ENCODE results near the gene ADGRG6.
A peak's percentile ranks its signal among the peaks of the same experiment; 100 is the strongest.

Gene ADGRG6

DNA sequence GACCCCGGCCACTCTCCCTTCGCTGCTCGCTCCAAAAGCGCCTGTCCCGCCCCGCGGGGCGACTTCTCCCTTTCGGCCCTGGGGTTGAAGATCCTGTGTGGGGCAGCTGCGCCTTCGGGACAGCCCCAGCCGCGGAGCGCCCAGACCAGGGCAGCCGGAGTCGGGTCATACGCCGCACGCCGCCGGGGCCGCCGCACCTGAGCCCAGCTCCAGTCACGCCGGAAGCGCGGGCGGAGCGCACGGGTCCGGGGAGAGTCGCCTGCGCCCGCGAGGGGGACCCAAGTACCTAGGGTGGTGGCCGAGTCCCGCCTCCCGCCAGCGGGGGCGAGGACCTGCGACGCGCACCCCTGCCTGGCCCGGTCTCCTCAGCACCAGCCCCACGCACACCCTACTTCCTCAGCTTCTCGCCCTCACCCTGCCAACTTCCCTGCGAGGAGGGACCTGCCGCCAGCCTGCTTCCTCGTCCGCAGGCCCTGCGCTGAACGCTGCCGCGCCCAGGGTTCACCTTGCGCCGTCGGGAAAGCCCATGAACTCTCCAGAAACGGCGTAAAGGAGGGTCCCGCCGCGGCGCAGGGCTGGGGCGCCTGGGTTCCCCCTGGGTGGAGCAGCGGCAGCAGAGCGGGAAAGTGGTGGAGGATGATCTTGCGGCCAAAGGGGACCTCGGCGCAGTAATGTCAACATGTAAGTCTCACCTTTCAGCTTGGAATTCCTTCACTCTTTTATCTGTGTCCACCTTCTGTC lies at the start of gene ADGRG6:
Gene ADGRG6 (plus strand): TSS at position 357 of the 741 bp plus-strand sequence. CDS start 323 bp downstream, at position 680.
- H3K27me3 Mint-ChIP-seq (ENCODE audit: low read depth), result peaks cover 42% of the 10 kb centered on the region
- H3K4me3 Mint-ChIP-seq, result peak within 1 kb of the TSS; percentile 44
- H3K4me1 Mint-ChIP-seq (ENCODE audit: low read depth), result peaks cover 5% of the 10 kb centered on the region
- no peaks in the 10 kb centered on the region for H3K9me3 Mint-ChIP-seq
- H3K36me3 Mint-ChIP-seq (ENCODE audit: low read depth), result no peaks in the 10 kb centered on the region
- H3K27ac Mint-ChIP-seq, result no peak within 1 kb of the TSS

DNA sequence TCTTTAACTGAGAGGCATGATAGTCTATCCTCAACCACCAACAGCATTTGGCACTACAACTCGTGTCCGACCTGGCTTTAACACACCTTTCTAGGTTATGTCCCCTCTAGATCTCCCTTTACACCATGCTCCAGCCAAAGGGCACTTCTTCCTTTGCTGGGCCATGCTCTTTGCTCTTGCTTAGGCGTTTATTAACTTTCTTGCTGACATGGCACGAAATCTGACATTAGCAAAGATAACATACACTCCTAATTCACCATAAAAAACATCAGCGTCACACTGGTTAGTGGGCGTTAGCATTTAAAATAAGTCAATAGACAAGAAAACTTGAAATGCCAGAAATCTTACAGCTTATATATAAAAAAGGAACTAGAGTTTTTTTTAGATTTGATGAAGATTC lies 47.3 kb upstream of the ADGRG6 start:
- no peaks in the 10 kb centered on the region for H3K27me3 Mint-ChIP-seq (ENCODE audit: low read depth)
- H3K36me3 Mint-ChIP-seq (ENCODE audit: low read depth), result no peaks in the 10 kb centered on the region
- H3K4me3 Mint-ChIP-seq, result no peak overlapping the region
- no peak overlapping the region for H3K27ac Mint-ChIP-seq
- no peaks in the 10 kb centered on the region for H3K4me1 Mint-ChIP-seq (ENCODE audit: low read depth)
- no peaks in the 10 kb centered on the region for H3K9me3 Mint-ChIP-seq

DNA sequence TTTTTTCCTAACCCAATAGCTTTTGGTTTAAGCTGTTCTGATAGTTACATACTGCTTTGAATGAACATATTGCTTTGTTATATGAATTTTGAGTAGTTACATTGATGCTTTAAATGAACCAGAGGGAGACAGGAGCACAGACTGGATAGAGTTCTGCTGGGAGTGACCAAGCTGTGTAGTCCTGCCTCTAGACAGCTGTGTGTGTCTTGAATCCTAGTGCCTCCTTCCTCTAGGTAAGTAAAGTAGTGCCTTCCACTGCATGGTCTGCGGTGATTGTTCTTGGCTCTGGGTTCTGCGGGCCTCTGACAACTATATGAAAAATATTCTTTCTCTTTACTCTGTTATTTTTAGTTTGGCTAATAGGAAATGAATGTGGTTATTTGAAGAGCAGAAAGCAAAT lies 46.0 kb upstream of the ADGRG6 start:
- H3K27ac Mint-ChIP-seq, result no peak overlapping the region
- no peaks in the 10 kb centered on the region for H3K4me1 Mint-ChIP-seq (ENCODE audit: low read depth)
- no peak overlapping the region for H3K4me3 Mint-ChIP-seq
- H3K27me3 Mint-ChIP-seq (ENCODE audit: low read depth), result no peaks in the 10 kb centered on the region
- no peaks in the 10 kb centered on the region for H3K9me3 Mint-ChIP-seq
- no peaks in the 10 kb centered on the region for H3K36me3 Mint-ChIP-seq (ENCODE audit: low read depth)

DNA sequence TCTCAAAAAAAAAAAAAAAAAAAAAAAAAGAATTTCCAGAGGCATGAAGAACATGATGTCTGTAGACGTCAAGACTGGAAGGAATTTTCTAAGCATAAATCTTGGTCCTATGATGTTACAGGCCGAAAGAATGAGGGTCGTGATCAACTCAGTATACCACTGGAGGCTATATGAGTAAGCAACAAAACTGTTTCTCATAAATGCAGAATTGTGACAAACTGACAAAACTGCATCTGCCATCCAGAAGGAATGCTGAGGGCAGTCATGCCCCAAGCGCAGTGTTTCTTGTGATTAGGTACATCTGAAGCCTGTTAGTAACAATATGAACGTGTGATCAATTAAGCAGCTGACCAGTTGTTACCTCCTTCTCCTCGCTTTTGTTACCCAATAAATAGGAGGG lies 43.5 kb upstream of the ADGRG6 start:
- H3K27me3 Mint-ChIP-seq (ENCODE audit: low read depth), result no peaks in the 10 kb centered on the region
- no peak overlapping the region for H3K27ac Mint-ChIP-seq
- H3K4me3 Mint-ChIP-seq, result no peak overlapping the region
- no peaks in the 10 kb centered on the region for H3K36me3 Mint-ChIP-seq (ENCODE audit: low read depth)
- no peaks in the 10 kb centered on the region for H3K4me1 Mint-ChIP-seq (ENCODE audit: low read depth)
- no peaks in the 10 kb centered on the region for H3K9me3 Mint-ChIP-seq

DNA sequence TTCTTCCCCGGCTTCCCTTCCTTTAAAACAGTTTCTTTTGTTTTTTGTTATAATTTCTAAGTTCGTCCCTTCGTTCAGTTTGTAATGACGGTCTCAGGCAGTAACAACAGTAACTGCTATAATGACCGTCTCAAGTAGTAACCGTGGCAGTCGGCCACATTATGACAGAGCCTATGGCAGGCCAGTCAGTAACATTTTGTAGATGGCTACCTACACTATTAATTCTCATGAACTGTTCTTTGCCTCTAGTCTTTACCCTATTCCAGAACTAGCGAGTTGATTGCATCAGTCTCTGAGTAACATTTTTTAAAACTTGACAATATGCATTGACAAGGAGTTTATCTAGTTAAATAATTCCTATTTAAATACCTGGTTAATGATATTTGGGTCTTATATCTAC lies 43.0 kb upstream of the ADGRG6 start:
- Mint-ChIP-seq H3K27ac (no peak overlapping the region), H3K9me3 (no peaks in the 10 kb centered on the region), H3K27me3 (ENCODE audit: low read depth) (no peaks in the 10 kb centered on the region), H3K36me3 (ENCODE audit: low read depth) (no peaks in the 10 kb centered on the region), H3K4me1 (ENCODE audit: low read depth) (no peaks in the 10 kb centered on the region), H3K4me3 (no peak overlapping the region)

DNA sequence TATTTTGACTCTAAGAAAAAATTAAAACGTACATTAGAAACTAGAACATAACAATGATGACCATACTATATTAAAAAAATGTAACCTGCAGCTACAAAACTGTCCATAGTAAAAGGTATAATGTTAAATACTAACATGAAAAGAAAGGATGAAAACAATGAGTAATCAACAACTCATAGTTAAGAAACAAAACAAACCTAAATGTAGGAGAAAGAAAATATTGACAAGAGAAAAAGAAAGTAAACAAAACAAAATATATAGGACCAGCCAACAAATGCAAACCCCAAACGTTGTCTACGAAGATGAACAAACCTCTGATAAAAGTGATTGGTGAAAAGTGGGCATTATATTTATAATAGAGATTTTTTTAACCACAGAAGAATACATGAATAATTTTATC lies 41.1 kb upstream of the ADGRG6 start:
- H3K36me3 Mint-ChIP-seq (ENCODE audit: low read depth), result no peaks in the 10 kb centered on the region
- H3K27ac Mint-ChIP-seq, result no peak overlapping the region
- H3K4me3 Mint-ChIP-seq, result no peak overlapping the region
- no peaks in the 10 kb centered on the region for H3K9me3 Mint-ChIP-seq
- no peaks in the 10 kb centered on the region for H3K27me3 Mint-ChIP-seq (ENCODE audit: low read depth)
- H3K4me1 Mint-ChIP-seq (ENCODE audit: low read depth), result no peaks in the 10 kb centered on the region

DNA sequence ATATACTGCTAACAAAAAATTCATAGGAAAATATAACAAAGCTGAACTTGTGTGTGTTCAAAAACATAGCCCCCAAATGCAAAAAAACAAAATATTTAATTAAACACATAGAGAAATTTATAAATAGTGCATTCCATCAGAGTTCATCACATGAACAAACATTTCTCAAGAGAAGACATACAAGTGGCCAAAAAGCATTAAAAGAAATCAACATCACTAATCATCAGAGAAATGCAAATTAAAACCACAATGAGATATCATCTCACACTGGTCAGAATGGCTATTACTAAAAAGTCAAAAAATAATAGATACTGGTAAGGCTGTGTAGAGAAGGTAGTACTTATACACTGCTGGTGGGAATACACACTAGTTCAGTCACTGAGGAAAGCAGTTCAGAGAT lies 39.6 kb upstream of the ADGRG6 start:
- Mint-ChIP-seq H3K4me3 (no peak overlapping the region), H3K27ac (no peak overlapping the region), H3K4me1 (ENCODE audit: low read depth) (no peaks in the 10 kb centered on the region), H3K36me3 (ENCODE audit: low read depth) (no peaks in the 10 kb centered on the region), H3K27me3 (ENCODE audit: low read depth) (no peaks in the 10 kb centered on the region), H3K9me3 (no peaks in the 10 kb centered on the region)

DNA sequence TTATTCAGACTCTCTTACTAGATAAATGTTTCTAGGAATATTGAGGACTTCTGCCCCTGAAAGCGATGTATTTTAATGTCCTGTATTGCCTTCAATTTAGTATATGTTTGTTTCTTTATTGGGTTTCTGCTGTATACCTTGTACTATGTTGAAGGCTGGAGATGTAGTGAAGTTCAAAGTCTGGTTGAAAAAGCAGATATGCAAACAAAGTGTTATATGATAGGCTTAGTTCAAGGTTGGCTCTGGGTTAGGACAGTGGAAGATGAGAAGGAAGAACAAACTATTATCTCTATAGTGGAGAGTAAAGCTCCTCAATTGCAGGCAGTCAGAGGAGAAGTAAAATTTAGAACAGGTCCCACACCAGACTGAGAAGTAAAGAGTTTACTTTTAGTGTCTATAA lies 36.3 kb upstream of the ADGRG6 start:
- H3K36me3 Mint-ChIP-seq (ENCODE audit: low read depth), result no peaks in the 10 kb centered on the region
- H3K4me1 Mint-ChIP-seq (ENCODE audit: low read depth), result no peaks in the 10 kb centered on the region
- no peak overlapping the region for H3K4me3 Mint-ChIP-seq
- H3K27ac Mint-ChIP-seq, result no peak overlapping the region
- no peaks in the 10 kb centered on the region for H3K9me3 Mint-ChIP-seq
- H3K27me3 Mint-ChIP-seq (ENCODE audit: low read depth), result no peaks in the 10 kb centered on the region

DNA sequence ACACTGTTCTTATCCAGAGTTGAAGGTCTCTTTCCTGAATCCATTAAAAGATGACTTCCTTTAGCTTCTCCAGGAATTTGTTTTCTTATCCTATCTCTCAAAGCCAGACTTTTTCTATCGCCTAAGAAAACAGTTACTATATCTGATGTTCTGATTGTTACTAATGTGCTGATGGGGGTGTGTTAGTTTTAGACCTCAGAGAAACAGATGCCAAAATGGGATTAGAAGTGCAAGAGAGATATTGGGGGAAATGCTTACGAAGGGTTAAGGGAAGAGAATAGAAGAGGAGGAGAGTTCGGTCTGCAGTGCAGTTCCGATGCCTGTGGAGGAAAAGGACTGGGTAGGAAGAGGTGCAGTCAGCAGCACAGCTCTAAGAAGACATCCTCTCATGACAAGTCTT lies 35.7 kb upstream of the ADGRG6 start:
- no peaks in the 10 kb centered on the region for H3K4me1 Mint-ChIP-seq (ENCODE audit: low read depth)
- no peak overlapping the region for H3K4me3 Mint-ChIP-seq
- H3K27me3 Mint-ChIP-seq (ENCODE audit: low read depth), result no peaks in the 10 kb centered on the region
- no peak overlapping the region for H3K27ac Mint-ChIP-seq
- H3K9me3 Mint-ChIP-seq, result no peaks in the 10 kb centered on the region
- no peaks in the 10 kb centered on the region for H3K36me3 Mint-ChIP-seq (ENCODE audit: low read depth)

DNA sequence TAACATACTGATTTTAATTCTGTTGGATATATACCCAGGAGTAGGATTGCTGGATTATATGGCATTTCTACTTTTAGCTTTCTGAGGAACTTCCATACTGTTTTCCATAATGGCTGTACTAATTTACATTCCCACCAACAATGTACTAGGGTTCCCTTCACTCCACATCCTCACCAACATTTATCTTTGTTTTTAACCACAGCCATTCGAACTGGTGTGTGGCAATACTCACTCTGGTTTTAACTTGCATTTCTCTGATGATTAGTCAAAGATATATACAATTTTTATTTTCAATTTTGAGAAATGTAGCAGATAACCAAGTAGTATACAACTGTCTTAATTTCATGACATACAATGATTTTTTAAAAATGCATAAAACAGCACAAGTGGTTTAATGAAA lies 30.3 kb upstream of the ADGRG6 start:
- Mint-ChIP-seq H3K27me3 (ENCODE audit: low read depth) (no peaks in the 10 kb centered on the region), H3K27ac (no peak overlapping the region), H3K36me3 (ENCODE audit: low read depth) (no peaks in the 10 kb centered on the region), H3K9me3 (no peaks in the 10 kb centered on the region), H3K4me1 (ENCODE audit: low read depth) (no peaks in the 10 kb centered on the region), H3K4me3 (no peak overlapping the region)

DNA sequence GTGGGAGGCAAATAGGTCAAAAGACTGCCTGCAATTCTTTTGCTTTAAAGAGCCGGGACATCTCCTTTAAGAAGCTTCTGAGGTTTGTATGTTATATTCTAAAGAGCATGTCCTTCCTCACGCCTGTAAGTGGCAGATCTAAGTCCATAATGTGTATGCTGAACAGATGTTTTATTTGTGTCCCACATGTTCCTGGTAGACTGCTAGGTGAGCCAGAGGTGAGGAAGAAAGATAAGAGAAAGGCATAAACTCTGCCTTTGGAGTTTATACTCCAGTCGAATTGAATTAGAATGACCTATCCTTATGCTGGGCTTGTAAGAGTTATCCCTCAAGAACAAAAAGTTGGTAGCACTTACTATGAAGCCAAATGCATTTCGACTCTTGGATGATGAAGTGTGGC lies 27.2 kb upstream of the ADGRG6 start:
- Mint-ChIP-seq H3K4me1 (ENCODE audit: low read depth) (no peaks in the 10 kb centered on the region), H3K27me3 (ENCODE audit: low read depth) (no peaks in the 10 kb centered on the region), H3K36me3 (ENCODE audit: low read depth) (no peaks in the 10 kb centered on the region)

DNA sequence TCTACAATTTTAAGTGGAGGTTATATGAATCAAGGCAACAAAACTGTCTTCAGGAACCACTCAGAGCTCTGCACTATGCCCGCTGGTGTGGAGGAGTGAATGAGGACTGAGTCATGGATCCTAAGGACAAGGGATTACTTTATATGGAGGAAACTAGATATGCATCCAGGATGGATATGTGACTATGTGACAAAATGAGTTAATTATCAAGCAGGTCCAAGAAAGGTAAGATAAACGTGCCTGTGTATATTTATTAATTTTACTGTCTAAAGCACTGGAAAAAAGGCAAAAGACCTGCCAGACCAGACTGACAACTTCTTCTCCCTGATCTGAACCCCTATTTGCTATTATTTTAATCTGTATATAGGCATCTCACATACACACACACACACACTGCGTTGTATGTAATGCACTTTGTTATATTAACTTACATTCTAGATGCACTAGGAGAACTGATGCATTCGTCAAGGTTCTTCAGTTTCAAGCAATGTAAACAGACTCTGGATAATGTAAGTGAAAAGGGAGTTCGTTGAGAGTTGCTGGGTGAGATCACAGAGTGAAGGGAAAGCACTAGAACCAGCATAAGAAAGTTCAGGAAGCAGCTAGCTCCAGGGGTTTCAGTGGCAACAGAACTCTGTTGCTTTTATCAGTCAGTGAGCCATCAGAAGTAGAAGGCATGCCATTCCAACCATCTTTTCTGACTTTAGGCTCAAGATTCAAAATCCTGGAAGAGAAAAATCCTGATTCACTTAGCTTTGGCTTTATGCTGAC lies 26.4 kb upstream of the ADGRG6 start:
- no peak overlapping the region for H3K27ac Mint-ChIP-seq
- H3K4me3 Mint-ChIP-seq, result no peak overlapping the region
- no peaks in the 10 kb centered on the region for H3K27me3 Mint-ChIP-seq (ENCODE audit: low read depth)
- no peaks in the 10 kb centered on the region for H3K9me3 Mint-ChIP-seq
- H3K4me1 Mint-ChIP-seq (ENCODE audit: low read depth), result no peaks in the 10 kb centered on the region
- H3K36me3 Mint-ChIP-seq (ENCODE audit: low read depth), result no peaks in the 10 kb centered on the region

More for the DNA sequence above, 27.2 kb upstream of the ADGRG6 start:
- Mint-ChIP-seq H3K9me3 (no peaks in the 10 kb centered on the region), H3K4me3 (no peak overlapping the region), H3K27ac (no peak overlapping the region)

DNA sequence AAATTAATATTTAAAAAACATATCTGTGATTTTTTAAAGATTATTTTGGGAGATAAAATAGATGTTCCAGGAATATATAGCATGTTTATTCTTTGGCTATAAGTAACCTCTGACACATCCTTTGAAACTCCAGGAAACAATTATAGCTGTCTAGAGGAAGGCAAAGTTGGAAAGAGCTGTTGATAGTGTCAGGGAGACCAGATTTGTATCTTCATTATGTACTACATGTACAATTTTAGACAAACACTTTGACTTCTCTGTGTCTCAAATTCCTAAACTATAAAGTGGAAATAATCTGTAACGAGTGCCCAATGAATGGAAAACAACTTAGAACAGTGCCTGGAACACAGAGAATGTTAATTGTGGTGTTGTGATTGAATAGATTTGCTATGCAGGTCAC lies 25.6 kb upstream of the ADGRG6 start:
- no peak overlapping the region for H3K27ac Mint-ChIP-seq
- H3K27me3 Mint-ChIP-seq (ENCODE audit: low read depth), result no peaks in the 10 kb centered on the region
- no peaks in the 10 kb centered on the region for H3K36me3 Mint-ChIP-seq (ENCODE audit: low read depth)
- no peaks in the 10 kb centered on the region for H3K4me1 Mint-ChIP-seq (ENCODE audit: low read depth)
- no peaks in the 10 kb centered on the region for H3K9me3 Mint-ChIP-seq
- H3K4me3 Mint-ChIP-seq, result no peak overlapping the region

DNA sequence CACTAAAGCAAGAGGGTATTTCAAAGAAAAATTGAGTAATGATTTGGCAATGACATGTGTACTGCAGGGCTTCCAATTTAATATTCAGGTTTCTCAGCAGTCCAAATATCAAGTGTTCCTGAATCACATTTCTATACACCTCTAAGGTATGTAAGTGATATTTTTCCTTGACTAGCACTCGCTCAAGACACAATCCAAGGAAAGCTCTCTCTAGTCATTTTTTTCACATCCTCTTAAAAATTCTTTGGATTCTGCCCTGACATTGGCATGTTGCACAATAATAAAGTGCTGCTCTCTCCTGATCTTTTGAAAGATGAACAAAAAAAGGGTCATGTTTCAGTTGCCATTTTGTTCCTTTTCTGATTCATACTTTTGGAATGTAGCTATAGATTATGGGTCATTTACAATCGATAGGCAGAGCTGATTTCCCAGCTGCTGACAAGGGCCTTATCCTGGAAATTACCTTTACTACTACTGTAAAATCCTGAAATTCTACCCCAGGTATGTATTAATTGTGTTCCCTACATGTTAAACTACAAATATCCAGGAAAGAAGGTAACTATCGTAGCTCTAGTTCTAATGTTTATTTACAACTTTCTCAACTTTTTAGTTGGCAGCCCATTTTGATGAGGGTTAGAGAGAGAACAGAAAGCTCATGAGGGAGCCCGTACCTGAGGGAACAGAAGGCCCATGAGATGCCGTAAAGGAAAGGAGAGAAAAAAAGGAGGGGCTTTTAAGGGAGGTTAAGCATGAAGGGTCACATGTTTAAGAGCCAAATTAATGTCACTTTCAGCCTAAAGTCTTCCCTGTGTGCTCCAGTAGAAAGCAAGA lies 22.2 kb upstream of the ADGRG6 start:
- Mint-ChIP-seq H3K27me3 (ENCODE audit: low read depth) (no peaks in the 10 kb centered on the region), H3K9me3 (no peaks in the 10 kb centered on the region), H3K4me3 (no peak overlapping the region), H3K27ac (no peak overlapping the region), H3K4me1 (ENCODE audit: low read depth) (no peaks in the 10 kb centered on the region), H3K36me3 (ENCODE audit: low read depth) (no peaks in the 10 kb centered on the region)

DNA sequence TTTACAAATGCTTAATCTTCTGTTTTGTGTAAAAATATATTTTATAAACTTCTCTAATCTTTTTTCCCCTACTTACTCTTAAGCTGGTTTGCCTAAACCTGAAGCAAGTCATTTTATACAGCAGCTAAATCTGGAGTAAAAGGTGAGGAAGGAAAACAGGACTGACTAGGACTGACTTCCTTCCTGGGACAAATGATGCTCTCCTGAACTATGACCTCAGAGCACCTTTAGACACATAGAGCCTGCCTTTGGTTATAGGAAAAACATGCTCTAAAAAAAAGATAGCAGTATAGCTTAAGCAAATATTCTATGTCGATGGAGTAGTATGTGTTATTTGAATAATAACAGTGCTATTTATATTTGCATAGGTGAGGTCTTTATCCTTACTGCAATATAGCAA lies 21.5 kb upstream of the ADGRG6 start:
- Mint-ChIP-seq H3K36me3 (ENCODE audit: low read depth) (no peaks in the 10 kb centered on the region), H3K9me3 (no peaks in the 10 kb centered on the region), H3K4me3 (no peak overlapping the region), H3K27me3 (ENCODE audit: low read depth) (no peaks in the 10 kb centered on the region), H3K27ac (no peak overlapping the region), H3K4me1 (ENCODE audit: low read depth) (no peaks in the 10 kb centered on the region)
